Epithelial cell of proximal tubule (primary cell): ENCODE results near the gene SOAT2. TPM values are rescaled to one million over a fixed set of nuclear protein-coding genes. Genes with fewer than 3 reads are reported as not detected.
"Not testable (repeated sequence)": the region's sequence is repeated elsewhere in the genome, so short reads cannot be mapped to it uniquely, and the experiment has no call there.

Source experiments
- DNase-seq: peaks from one replicate; pipeline ENCODE4 v3.0.0-alpha.2; 2011; ENCODE audit warnings: low read depth
- H3K4me3 ChIP-seq: 2 replicates; pipeline ENCODE4 v1.5.1; 2011; ENCODE audit warnings: low read depth, mild to moderate bottlenecking, low read length
- CTCF ChIP-seq: conservative IDR thresholded peaks from 2 replicates; pipeline ENCODE4 v1.5.1; 2012; ENCODE audit warnings: low read depth, mild to moderate bottlenecking, low read length
- total RNA-seq: library from RNA; depleted of rRNA; stranded (reverse); fragments of >200 nt; gene quantifications from 2 replicates; pipeline ENCODE4 v1.2.3, GENCODE V29; 2015

The SOAT2 gene
- total RNA-seq, 1 donor from 2014 or later, result not detected

GRCh38 chr12:53090554-53090953, 12.7 kb upstream of the SOAT2 start:
- H3K4me3 ChIP-seq, result no peak overlapping the region
- TF ChIP-seq CTCF, result no peak
- no peak for DNase-seq

- TF ChIP-seq CTCF, result no peak
- DNase-seq, result no peak
- H3K4me3 ChIP-seq, result no peak overlapping the region
These were observed 11.5 kb upstream of the SOAT2 start for GRCh38 chr12:53091756-53092155.

- no peak overlapping the region for H3K4me3 ChIP-seq
- DNase-seq, result no peak
- no peak for TF ChIP-seq CTCF
These were observed 9.4 kb upstream of the SOAT2 start for GRCh38 chr12:53093777-53094393.

- H3K4me3 ChIP-seq, result no peak overlapping the region
- DNase-seq, result no peak
- TF ChIP-seq CTCF, result no peak
These were observed 8.9 kb upstream of the SOAT2 start for GRCh38 chr12:53094394-53094787.

- DNase-seq, H3K4me3 ChIP-seq: not testable (repeated sequence)
These were observed 8.3 kb upstream of the SOAT2 start for GRCh38 chr12:53094796-53095595.

- H3K4me3 ChIP-seq, result not testable (repeated sequence)
These were observed 7.7 kb upstream of the SOAT2 start for GRCh38 chr12:53095596-53095895.

GRCh38 chr12:53096089-53096741, 7.1 kb upstream of the SOAT2 start:
- H3K4me3 ChIP-seq, result no peak overlapping the region
- no peak for TF ChIP-seq CTCF
- DNase-seq, result no peak

More at GRCh38 chr12:53095596-53095895, 7.7 kb upstream of the SOAT2 start:
- not testable (repeated sequence) for DNase-seq

- no peak for TF ChIP-seq CTCF
- peak overlapping the region; percentile 72 for H3K4me3 ChIP-seq
- DNase-seq, result no peak
These were observed 6.5 kb upstream of the SOAT2 start for GRCh38 chr12:53096759-53097158.
